GM18951 (cell line): ENCODE data around the gene SAMSN1.

Experiments used
- POLR2A ChIP-seq: IDR thresholded peaks from 4 replicates; pipeline ENCODE4 v1.6.1; 2011; ENCODE audit warnings: mild to moderate bottlenecking; ENCODE audit not compliant: insufficient read length, insufficient read depth; ENCODE audit errors: extremely low read depth
- in situ Hi-C: fragments of 300-500 bp; cut with MboI; formaldehyde crosslinking; loops from one replicate; pipeline ENCODE4 v1.12.0; 2022; ENCODE audit warnings: low sequenced_read_pairs, mixed read lengths, inconsistent platforms; ENCODE audit not compliant: unreplicated experiment

Gene SAMSN1

GRCh38 chr21:14545906-14546480 lies at the start of gene SAMSN1:
TSS of gene SAMSN1 (minus strand) at chr21:14546315. CDS start at chr21:14546261, 54 bp downstream.
- peak; percentile 30 for TF ChIP-seq POLR2A
- in situ Hi-C loops: no loop called here

GRCh38 chr21:14595449-14595848 lies 49.3 kb upstream of the SAMSN1 start:
- TF ChIP-seq POLR2A: no peak
- in situ Hi-C loops: no loop called here

GRCh38 chr21:14594967-14595366 lies 48.9 kb upstream of the SAMSN1 start:
- no peak for TF ChIP-seq POLR2A
- in situ Hi-C loops: no loop called here

GRCh38 chr21:14593230-14593629 lies 47.1 kb upstream of the SAMSN1 start:
- no peak for TF ChIP-seq POLR2A
- in situ Hi-C loops: no loop called here

- no peak for TF ChIP-seq POLR2A
- in situ Hi-C loops: no loop called here
Observed at GRCh38 chr21:14592296-14593000, 46.3 kb upstream of the SAMSN1 start.

- in situ Hi-C loops: no loop called here
- TF ChIP-seq POLR2A: no peak
Observed at GRCh38 chr21:14591882-14592281, 45.8 kb upstream of the SAMSN1 start.

- TF ChIP-seq POLR2A: no peak
- in situ Hi-C loops: no loop called here
Observed at GRCh38 chr21:14591377-14591776, 45.3 kb upstream of the SAMSN1 start.

- in situ Hi-C loops: no loop called here
- no peak for TF ChIP-seq POLR2A
Observed at GRCh38 chr21:14589855-14590563, 43.9 kb upstream of the SAMSN1 start.

GRCh38 chr21:14587266-14587665 lies 41.2 kb upstream of the SAMSN1 start:
- in situ Hi-C loops: no loop called here
- TF ChIP-seq POLR2A: no peak

- in situ Hi-C loops: no loop called here
- TF ChIP-seq POLR2A: no peak
Observed at GRCh38 chr21:14585122-14585521, 39.0 kb upstream of the SAMSN1 start.

GRCh38 chr21:14584357-14585095 lies 38.4 kb upstream of the SAMSN1 start:
- in situ Hi-C loops: no loop called here
- TF ChIP-seq POLR2A: no peak

GRCh38 chr21:14583629-14584255 lies 37.6 kb upstream of the SAMSN1 start:
- in situ Hi-C loops: no loop called here
- TF ChIP-seq POLR2A: no peak

- in situ Hi-C loops: no loop called here
- TF ChIP-seq POLR2A: no peak
Observed at GRCh38 chr21:14582934-14583628, 37.0 kb upstream of the SAMSN1 start.
